ENCODE measurements around the gene PTPRK. TPM values are rescaled to one million over a fixed set of nuclear protein-coding genes. Genes with fewer than 3 reads are reported as not detected.

PTPRK gene
- polyA plus RNA-seq, 4 donors, result 48.8 to 61.8 (median 57.9) TPM

- no peak for DNase-seq (ENCODE audit: low read depth in 4 of 4, low spot score in 3 of 4)
These were observed 294.8 kb downstream of the PTPRK start for GRCh38 chr6:128225612-128226011.

- no peak for DNase-seq (ENCODE audit: low read depth in 4 of 4, low spot score in 3 of 4)
These were observed 303.5 kb downstream of the PTPRK start for GRCh38 chr6:128216917-128217316.

DNA sequence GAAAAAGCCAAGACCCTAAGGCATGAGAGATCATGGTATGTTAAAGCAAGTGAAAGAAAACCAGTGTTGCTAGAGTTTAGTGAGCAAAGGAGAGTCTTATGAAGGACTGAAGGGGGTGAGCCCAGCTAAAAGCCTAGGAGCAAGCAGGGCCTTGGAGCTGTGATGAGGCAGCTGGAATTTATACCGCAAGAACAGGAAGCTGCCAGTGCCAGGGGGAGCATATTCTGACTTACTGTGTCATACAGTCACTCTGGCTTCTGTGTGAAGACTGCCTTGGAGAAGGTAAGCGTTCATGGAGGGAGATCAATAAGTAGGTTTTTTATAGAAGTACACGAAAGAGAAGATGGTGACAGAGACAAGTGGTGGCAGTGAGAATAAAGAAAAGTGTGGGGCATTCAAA is 310.6 kb downstream of the PTPRK start:
- DNase-seq (ENCODE audit: low read depth in 4 of 4, low spot score in 3 of 4), result no peak

DNA sequence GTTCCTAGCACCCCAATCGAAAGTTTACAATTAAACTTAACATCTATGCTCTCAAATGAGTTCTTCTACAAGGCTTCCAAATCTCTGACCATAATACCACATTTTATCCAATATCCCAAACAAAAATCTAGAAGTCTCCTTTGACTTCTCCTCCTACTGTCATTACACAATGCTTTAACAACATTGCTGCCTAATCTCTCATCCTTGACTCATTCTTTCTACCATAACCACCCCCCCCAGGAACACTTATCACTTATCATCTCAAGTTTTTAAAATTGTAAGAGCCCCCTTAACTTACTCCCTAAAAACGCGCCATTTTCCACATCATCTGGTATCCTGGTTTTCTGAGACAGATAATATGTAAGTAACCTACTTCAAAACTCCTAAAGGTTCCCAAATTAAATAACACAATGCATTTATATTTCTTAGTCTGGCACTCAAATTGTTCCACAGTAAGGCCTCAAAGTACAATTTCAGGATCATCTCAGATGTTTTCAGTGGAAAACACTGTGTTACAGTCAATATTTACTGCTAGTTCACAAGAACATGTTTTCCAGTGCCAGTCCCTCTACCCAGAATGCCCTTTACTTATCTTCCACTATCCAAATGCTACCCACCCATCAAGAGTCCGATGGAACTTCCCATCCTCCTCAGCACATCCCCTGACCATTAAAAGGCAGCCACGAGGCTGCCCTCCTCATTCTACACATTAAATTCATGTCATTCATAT is 311.4 kb downstream of the PTPRK start:
- DNase-seq (ENCODE audit: low read depth in 4 of 4, low spot score in 3 of 4), result no peak

DNA sequence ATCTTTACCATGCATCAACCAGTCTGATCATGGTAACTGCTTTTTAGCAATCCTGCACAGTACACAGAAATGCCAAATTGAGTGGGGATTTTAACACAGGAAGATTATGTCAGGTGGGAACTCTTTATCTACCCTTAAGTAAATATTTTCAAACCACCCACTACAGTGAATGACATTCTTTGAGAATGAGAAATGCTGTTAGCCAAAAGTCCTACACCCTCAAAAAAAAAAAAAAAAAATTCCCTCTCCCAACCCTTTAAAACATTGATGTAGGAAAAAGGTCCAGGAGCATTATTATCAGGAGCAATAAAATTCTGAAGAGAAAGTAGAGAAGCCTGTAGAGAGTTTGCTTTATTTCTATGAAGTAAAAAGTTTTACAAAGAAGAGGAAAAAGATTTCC is 312.3 kb downstream of the PTPRK start:
- DNase-seq (ENCODE audit: low read depth in 4 of 4, low spot score in 3 of 4), result no peak

DNA sequence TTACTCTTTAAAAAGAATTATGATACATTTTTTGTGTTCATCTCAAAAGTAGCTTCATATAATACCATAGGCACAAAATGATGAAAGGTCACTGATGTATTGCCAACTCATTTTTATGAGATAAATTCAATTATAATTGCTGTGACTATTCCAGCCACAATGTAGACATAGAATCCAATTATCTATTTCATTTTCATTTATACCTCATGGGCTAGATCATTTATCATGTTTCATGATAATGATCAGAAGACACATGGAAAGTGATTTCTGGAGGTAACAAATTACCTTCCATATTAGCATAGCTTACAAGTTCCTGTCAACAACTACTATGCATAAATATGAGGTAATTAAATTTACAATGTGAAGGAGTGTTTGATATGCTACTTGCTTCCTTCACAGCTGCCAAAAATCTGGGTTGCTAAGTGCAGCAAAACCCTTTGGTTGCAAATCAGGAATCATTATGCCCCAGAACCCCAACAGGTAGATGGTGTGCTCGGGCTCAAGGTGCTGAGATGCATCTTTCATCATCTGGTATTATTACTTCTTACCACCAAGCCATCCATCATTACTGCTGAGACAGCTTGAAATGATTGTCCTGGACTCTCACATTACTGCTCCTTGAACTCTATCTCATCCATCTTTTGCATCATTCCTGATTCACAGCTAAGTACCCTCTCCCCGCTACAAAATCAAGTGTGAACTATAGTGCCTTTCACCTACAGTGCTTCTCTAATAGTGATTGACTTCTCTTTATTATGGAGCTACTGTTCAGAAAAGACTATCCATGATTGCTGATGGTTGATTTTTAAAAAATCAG is 313.6 kb downstream of the PTPRK start:
- no peak for DNase-seq (ENCODE audit: low read depth in 4 of 4, low spot score in 3 of 4)

DNA sequence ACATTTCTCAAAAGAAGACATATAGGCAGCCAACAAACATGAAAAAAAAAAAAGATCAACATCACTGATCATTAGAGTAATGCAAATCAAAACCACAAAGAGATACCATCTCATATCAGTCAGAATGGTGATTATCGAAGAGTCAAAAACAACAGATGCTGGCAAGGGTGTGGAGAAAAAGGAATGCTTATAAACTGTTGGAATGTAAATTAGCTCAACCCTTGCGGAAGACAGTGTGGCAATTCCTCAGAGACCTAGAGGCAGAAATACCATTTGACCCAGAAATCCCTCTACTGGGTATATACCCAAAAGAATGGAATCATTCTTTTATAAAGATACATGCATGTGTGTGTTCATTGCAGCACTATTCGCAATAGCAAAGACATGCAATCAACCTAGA is 315.8 kb downstream of the PTPRK start:
- no peak for DNase-seq (ENCODE audit: low read depth in 4 of 4, low spot score in 3 of 4)

GRCh38 chr6:128202169-128202765 is 318.1 kb downstream of the PTPRK start:
- DNase-seq (ENCODE audit: low read depth in 4 of 4, low spot score in 3 of 4), result no peak

DNA sequence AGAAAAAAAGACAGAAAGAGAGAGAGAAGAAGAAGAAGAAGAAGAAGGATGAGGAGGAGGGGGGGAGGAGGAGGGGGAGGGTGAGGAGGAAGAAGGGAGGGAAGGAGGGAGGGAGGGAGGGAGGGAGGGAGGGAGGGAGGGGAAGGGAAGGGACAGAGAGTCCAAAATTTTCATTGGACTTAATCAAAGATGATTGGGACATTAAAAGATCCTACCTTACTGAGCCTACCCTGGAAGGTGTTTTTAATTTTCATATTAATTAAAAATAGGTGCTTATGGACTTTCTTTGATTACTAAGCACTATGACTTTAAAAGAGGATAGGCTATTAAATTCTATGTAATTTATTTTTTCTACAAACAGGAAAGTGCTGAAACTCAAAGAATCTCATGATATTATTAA is 319.6 kb downstream of the PTPRK start:
- DNase-seq (ENCODE audit: low read depth in 4 of 4, low spot score in 3 of 4), result no peak

- no peak for DNase-seq (ENCODE audit: low read depth in 4 of 4, low spot score in 3 of 4)
These were observed 320.9 kb downstream of the PTPRK start for GRCh38 chr6:128199461-128199860.

DNA sequence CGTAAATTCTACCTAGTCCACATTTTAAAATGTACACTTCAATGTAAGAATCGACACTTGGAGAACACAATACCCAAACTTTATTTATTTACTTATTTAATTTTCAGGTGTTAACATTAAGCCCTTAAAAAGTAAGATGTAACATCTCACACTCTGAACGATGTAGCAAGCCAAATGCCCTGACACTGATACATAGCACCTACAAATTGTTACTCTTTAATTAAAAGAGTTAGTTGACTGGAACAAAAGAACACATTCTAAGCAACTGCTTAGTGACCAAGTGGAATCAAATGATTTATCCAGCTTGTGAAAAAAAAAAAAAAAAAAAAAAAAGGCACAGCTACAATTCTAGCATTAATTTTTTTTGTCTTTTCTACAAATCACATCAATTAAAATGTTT is 327.4 kb downstream of the PTPRK start:
- peak in 2 of 4 donors; percentile 13 to 18 for DNase-seq (ENCODE audit: low read depth in 4 of 4, low spot score in 3 of 4)

DNA sequence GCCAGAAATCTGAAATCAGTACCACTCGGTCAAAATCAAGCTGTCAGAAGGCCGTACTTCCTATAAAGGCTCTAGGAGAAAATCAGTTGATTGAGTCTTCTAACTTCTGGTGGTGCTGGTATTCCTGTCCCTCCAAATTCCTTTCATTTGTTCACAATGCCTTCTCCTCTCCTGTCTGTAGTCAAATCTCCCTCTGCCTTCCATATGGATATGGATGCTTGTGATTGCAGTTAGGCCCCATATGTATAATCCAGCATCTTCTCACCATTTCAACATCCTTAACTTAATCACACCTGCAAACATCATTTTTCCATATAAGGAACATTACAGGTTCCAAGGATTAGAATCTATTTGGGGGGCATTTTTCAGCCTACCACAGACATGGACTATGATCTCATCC is 331.7 kb downstream of the PTPRK start:
- DNase-seq (ENCODE audit: low read depth in 4 of 4, low spot score in 3 of 4), result no peak

- no peak for DNase-seq (ENCODE audit: low read depth in 4 of 4, low spot score in 3 of 4)
These were observed 333.7 kb downstream of the PTPRK start for GRCh38 chr6:128186729-128187128.

- no peak for DNase-seq (ENCODE audit: low read depth in 4 of 4, low spot score in 3 of 4)
These were observed 340.4 kb downstream of the PTPRK start for GRCh38 chr6:128179876-128180438.

GRCh38 chr6:128174724-128175123 is 345.7 kb downstream of the PTPRK start:
- DNase-seq (ENCODE audit: low read depth in 4 of 4, low spot score in 3 of 4), result no peak

DNA sequence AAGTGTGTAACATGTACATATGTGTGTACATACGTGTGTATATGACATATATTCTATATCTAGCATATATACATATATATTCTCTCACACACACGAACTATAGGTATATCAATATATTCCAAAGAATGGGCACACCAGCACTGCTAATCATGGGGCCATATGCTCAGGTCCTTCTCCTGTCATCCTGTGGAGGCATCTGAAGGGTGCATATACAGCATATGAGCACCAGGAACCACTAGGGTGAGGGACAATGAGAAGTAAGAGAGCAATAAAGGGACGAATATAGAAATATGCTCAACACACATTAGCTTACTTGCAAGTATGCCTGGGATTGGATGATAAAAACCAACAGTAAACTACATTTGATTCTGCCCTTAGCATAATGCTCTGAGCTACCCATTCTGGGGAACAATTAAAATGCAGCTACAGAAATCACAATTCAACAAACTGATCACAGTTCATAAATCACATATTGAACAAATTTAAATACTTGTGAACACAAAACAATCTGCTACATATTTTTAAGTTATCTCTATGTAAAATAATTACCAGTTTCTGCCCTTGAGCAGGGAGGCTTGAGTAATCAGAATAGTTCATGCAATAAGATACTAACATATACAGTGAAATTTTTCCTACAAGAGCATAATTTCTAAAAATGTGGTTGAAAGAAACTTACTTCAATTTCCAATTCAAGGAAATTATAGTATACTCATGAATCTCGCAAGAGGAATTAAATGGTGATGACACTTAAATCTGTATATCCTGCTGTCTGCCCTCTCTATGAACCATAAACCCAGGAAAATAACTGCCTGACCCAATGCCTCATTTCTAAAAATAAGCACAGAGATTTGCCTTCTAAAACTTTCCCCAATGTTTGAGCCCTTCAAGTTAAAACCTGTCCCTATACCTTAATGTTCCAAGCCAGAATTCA is 347.4 kb downstream of the PTPRK start:
- no peak for DNase-seq (ENCODE audit: low read depth in 4 of 4, low spot score in 3 of 4)

GRCh38 chr6:128172081-128172480 is 348.3 kb downstream of the PTPRK start:
- DNase-seq (ENCODE audit: low read depth in 4 of 4, low spot score in 3 of 4), result no peak

GRCh38 chr6:128171182-128171581 is 349.2 kb downstream of the PTPRK start:
- no peak for DNase-seq (ENCODE audit: low read depth in 4 of 4, low spot score in 3 of 4)

GRCh38 chr6:128168244-128168643 is 352.2 kb downstream of the PTPRK start:
- DNase-seq (ENCODE audit: low read depth in 4 of 4, low spot score in 3 of 4), result no peak

DNA sequence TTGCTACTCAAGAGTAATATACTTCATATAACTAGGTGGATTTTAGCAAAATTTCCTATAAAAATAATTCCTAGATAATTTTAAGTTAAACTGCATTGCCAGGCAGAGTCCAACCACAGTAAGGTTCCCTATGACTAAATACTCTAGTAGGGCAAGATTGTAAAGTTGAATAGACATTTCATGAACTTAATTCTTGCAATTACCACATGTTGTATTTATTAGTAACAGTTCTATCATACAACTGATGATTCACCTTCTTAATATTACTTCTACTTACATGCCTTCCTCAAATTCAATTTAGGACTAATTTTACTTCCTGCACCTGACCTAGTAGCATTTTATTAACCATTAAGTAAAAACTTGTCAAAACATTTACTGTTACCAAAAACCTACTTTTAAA is 352.8 kb downstream of the PTPRK start:
- DNase-seq (ENCODE audit: low read depth in 4 of 4, low spot score in 3 of 4), result no peak
